ENCODE measurements around the gene ARMC9.

- TF ChIP-seq CTCF (conservative IDR thresholded peaks at IDR 0.05; ENCODE audit: low read depth, low read length), result no peak
- TF ChIP-seq EZH2 (IDR thresholded peaks at IDR 0.05; ENCODE audit: low read length, unreplicated experiment), result no peak
Observed at GRCh38 chr2:231341100-231341499, 142.7 kb downstream of the ARMC9 start.

All from PC-3 (cell line).